Stimulated activated CD8-positive, alpha-beta memory T cell treated with anti-CD3 and anti-CD28 coated beads, Interleukin-7, amount 100 ng/mL, for 24 hours (primary cell): ENCODE measurements around the gene CNMD.
"Not testable (repeated sequence)": the region's sequence is repeated elsewhere in the genome, so short reads cannot be mapped to it uniquely, and the experiment has no call there.

Source experiments
- DNase-seq: peaks from one replicate; pipeline ENCODE4 v3.0.0-alpha.2; 2020; ENCODE audit warnings: low read depth

The CNMD gene

GRCh38 chr13:52686376-52686775 is 53.2 kb downstream of the CNMD start:
- DNase-seq = no peak

- not testable (repeated sequence) for DNase-seq
Measured at GRCh38 chr13:52685806-52686205, 53.8 kb downstream of the CNMD start.

- no peak for DNase-seq
Measured at GRCh38 chr13:52677823-52678222, 61.8 kb downstream of the CNMD start.

GRCh38 chr13:52673465-52673864 is 66.2 kb downstream of the CNMD start:
- DNase-seq = no peak

- DNase-seq = no peak
Measured at GRCh38 chr13:52670726-52671125, 68.9 kb downstream of the CNMD start.

GRCh38 chr13:52669677-52670076 is 69.9 kb downstream of the CNMD start:
- DNase-seq = no peak

GRCh38 chr13:52665325-52665724 is 74.3 kb downstream of the CNMD start:
- no peak for DNase-seq

GRCh38 chr13:52664272-52664671 is 75.3 kb downstream of the CNMD start:
- DNase-seq = no peak

GRCh38 chr13:52659340-52659739 is 80.3 kb downstream of the CNMD start:
- DNase-seq = no peak
